GM12864 (cell line): Measurements from ENCODE around the gene CKB.

Experiments used
- DNase-seq: peaks from one replicate; pipeline ENCODE4 v3.0.0-alpha.2; 2011; ENCODE audit warnings: low read depth
- H3K4me3 ChIP-seq: 2 replicates; pipeline ENCODE4 v1.5.1; 2011; ENCODE audit warnings: mild to moderate bottlenecking, low read depth, low read length, control low read depth
- CTCF ChIP-seq: IDR thresholded peaks from 2 replicates; pipeline ENCODE4 v1.5.1; 2011; ENCODE audit warnings: low read depth, mild to moderate bottlenecking, moderate library complexity, low read length, control low read depth, inconsistent platforms; ENCODE audit errors: missing control alignments

CKB gene

GRCh38 chr14:103562179-103562428, 39.5 kb upstream of the CKB start:
- peak overlapping the region; percentile 99 for H3K4me3 ChIP-seq
- DNase-seq: no peak
- TF ChIP-seq CTCF: no peak

GRCh38 chr14:103561381-103562178, 39.0 kb upstream of the CKB start:
- no peak for DNase-seq
- no peak for TF ChIP-seq CTCF
- H3K4me3 ChIP-seq: peak overlapping the region; percentile 99

GRCh38 chr14:103560691-103561090, 38.1 kb upstream of the CKB start:
- peak overlapping the region; percentile 99 for H3K4me3 ChIP-seq
- no peak for TF ChIP-seq CTCF
- no peak for DNase-seq

- no peak for TF ChIP-seq CTCF
- no peak for DNase-seq
- H3K4me3 ChIP-seq: no peak overlapping the region
Observed at GRCh38 chr14:103559766-103560165, 37.1 kb upstream of the CKB start.

- DNase-seq: no peak
- no peak for TF ChIP-seq CTCF
- H3K4me3 ChIP-seq: no peak overlapping the region
Observed at GRCh38 chr14:103558071-103558882, 35.6 kb upstream of the CKB start.

- TF ChIP-seq CTCF: no peak
- DNase-seq: no peak
- H3K4me3 ChIP-seq: no peak overlapping the region
Observed at GRCh38 chr14:103556946-103557758, 34.5 kb upstream of the CKB start.
